HG02642 (cell line): ENCODE results near the gene RBM47.
"Not testable (repeated sequence)": the region's sequence is repeated elsewhere in the genome, so short reads cannot be mapped to it uniquely, and the experiment has no call there.

Experiments
- ATAC-seq: cut with Tn5 transposase; IDR thresholded peaks from one replicate; pipeline ENCODE4 v1.9.1; 2021; ENCODE audit warnings: mild to moderate bottlenecking; ENCODE audit not compliant: unreplicated experiment, poor library complexity

Gene RBM47

DNA sequence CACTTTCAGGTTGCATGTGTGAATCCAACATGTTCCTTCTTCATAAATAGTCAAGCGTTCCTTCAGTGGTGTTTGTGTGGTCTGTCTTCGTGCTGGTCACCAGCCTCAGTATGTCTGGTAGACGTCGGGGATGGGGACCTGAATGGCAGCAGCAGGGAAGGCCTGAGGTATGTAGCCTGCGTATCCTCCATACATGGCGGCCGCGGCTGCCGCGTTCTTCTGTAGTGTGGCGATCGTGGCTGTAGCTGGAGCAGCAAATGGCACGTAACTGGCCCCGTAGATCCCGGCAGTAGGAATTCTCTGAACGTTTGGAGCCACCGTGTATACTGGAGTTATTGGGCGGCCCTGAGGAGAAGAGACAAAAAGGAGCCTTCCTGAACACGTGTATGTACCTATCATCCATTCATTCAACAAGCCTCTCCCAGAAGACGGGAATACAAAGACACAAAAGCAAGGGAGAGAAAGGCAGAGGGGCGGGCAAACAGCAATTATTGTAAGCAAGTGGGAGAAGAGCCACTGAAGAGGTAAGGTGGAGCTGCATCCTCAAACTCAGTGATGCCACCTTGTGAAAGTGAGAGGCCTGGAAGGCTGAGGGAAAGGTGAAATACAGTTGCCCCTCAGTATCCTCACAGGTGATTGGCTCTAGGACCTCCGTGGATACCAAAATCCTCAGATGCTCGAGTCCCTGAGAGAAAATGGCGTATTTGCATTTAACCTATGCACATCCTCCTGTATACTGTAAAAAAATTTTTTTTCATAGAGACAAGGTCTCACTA is 203.7 kb downstream of the RBM47 start:
- no peak for ATAC-seq

DNA sequence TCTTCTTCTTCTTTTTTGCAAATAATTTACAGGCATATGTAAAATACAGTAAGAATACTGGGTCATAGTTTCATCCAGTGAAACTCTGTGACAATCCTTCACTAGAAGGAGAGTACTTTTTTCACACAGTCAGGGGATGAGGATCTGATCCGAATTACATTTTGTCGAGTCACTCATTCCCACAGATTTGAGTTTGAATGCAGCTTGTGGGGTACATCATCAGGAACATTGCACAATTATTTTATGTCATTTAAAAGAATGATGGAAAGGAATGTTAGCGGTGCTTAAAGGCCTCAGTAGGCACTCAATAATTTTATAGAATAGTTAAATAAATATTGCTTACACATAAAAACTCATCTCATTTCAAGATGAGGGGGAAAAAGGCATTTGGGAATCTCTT is 205.9 kb downstream of the RBM47 start:
- no peak for ATAC-seq

DNA sequence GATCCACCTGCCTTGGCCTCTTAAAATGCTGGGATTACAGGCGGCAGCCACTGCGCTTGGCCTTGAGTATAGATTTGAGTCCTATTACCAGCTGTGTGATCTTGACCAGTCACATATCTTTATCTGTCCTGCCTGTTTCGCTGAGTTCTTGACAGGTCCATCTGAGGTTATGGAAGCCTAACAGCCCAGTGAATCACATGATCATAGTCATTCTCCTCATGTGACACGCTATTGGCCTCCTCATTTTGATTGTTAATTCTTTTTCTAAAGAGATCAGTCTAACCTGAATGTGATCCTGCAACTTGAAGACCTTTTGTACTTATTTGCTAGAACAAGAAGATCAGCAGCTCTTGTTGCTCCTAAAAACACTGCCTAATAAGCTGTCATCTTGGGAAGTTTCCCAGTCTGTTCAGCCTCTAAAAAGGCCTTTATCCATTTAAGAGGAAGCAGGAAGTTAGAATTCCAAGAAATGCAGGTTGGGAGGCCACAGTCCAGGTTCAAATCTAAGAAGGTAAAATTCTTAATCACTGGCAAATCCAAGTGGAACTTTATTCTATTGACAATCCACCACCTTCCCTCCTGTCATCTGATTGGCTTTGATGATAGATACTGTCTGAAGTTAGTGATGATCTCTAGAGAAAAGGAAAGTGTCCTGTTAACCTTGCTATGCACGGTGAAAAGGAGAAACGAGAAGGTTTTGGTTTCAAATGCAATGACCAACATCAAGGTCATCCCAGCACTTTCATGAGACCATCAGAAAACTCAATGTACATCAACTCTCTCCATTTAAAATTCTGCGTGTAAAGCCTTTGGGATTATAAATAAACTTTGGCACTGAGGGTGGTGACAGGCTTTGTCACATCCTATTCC is 207.6 kb downstream of the RBM47 start:
- ATAC-seq, result no peak

DNA sequence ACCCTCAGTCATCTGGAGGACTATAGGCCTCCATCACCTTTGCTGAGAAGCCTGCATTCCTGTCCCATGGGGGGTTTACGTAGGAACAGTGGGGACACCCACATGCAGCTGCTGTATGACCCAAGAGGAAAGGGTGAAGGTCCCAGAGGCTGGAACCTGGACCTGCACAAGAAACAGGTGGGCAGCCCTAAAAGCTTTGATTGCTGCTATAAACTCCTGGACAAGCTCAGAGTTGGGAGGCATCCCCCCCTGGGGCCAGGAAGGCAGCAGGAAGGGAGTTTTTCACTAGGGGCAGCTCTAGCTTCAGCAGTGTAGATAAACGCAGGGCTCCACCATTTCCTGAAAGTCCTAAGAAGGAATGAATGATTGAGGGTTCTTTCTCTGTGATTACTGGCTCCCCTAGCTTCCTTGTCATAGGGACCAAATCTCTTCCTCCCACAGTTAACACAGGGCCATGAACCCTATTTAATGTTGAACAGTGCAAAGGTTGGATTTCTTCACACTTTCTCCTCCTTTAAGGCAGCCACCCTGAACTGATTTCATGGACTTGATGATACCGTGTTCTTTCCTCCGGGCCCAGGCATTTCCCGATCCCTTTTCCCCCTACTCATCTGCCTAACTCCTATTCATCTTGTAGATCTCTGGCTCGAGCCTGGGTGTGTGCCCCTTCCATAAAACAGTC is 210.3 kb downstream of the RBM47 start:
- no peak for ATAC-seq

DNA sequence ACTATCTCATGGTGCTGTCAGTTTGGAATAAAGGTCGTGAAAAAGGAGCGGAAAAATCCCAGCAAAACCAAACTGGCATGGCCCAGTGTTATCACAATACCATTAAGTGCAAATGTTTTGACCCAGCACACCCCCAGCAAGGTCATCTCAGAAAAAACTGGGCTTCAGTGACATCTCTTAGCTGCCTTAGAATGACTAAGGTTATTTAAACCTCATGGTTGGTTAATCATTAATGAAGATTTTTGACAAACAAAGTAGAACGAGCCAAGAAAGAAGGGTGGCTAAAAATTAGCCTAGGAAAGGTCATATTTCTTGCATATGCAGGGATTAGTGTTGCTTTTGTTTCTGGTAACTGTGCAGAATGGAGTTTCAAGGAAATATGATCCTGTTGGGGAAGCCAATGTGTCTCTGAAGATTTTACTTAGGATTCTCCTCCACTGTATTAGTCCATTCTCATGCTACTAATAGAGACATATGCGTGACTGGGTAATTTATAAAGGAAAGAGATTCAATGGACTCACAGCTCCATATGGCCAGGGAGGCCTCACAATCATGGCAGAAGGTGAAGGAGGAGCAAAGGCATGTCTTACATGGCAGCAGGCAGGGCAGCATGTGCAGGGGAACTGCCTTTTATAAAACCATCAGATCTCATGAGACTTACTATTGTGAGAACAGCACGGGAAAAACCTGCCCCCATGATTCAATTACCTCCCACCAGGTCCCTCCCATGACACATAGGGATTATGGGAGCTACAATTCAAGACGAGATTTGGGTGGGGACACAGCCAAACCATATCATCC is 211.0 kb downstream of the RBM47 start:
- ATAC-seq, result no peak

DNA sequence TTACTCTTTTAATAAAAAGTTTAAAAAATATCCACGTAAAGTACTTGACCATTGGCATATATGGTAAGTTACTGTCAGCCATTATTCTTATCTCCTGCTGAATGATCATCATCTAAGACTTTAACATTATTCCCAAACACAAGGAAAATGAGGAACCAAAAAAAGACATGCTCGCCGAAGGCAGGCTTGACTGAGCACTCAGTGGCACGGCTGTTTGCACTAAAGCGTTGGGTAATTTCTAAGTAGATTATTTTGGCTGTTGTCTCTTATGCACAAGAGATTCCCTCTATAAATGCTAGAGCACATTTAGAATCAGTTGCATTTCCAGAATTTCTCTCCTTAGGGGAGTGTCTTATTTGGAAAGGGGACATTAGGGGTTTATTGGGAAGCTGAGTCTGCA is 211.7 kb downstream of the RBM47 start:
- no peak for ATAC-seq

DNA sequence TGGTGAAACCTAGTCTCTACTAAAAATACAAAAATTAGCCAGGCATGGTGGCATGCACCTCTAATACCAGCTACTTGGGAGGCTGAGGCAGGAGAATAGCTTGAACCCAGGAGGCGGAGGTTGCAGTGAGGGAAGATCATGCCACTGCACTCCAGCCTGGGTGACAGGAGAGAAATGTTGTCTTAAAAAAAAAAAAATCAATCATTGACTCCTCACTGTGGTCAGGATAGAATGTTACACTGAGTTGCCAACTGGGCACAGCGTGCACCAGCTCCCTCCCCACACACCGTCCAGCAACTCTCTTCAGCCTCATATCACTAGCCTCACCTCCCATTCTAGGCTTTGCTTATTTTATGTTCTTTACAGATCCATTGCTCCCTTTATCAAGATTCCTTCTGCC is 215.0 kb downstream of the RBM47 start:
- no peak for ATAC-seq

DNA sequence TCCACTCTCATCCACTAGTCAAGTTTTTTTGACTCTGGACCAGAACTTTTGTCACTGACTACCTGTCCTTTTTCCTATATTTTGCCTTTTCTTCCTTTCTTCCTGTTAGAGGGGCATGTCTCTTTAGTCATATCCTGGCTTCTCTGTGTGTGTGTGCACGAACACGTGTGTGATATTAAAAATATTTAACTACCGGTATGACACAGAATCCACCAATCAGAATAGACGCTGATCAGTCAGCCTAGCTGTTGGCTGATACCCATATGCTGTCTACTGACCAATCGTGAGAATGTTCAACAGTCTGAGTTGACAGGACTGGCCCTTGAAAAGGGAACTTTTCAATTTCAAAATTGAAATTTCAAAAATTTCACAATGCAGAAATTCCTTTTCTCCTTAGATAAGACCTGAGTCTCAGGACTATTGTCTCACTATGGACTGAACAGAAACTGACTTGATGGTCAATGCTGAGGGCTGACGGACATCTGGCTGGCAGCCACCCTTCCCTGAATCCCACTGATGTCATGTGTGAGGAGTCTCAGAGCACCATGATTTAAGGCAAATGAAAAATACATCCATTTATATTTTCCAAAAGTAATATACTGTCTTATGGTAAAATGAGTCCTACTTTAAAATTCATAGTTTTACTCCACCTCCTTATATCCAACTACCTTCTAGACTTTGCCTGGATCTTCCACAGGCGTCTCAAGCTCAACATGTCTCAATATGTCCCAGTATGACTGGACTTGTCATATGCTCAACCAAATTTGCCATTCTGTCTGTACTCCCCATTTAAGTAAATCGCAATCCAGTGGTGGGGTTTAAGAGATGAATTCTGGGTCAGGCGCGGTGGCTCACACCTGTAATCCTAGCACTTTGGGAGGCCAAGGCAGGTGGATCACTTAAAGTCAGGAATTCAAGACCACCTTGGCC is 216.5 kb downstream of the RBM47 start:
- no peak for ATAC-seq

DNA sequence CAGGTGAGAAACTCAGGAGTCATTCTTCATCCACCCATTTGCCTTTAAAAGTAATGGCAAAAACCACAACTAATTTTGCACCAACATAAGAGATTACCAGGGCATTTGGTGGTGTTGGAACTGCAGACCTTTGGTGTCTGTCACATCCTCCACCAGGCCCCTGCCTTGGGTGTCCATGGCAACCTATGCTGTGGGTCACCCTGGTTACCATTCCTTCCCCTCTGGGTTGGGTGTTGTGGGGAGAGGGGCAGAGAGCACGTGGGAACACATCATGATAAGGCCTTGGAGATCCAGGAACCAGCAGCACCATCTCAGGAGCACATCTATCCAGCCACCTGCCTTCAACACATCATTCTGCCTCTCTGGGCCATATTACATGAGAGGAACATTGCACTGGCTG is 217.3 kb downstream of the RBM47 start:
- ATAC-seq, result no peak

DNA sequence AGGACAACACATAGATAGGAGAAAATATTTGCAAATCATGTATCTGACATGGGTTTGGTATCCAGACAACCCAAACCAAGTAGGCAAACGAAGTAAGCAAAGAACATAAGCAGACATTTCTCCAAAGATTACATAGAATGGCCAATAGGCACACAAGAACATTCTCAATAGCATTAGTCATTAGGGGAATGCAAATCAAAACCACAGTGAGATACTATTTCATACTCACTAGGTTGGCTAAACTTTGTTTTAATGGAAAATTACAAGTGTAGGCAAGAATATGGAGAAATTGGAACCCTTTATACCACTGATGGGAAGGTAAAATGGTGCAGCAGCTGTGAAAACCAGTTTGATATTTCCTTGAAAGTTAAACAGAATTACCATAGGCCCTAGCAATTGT is 219.8 kb downstream of the RBM47 start:
- no peak for ATAC-seq

GRCh38 chr4:40407468-40407867 is 222.2 kb downstream of the RBM47 start:
- ATAC-seq, result not testable (repeated sequence)

DNA sequence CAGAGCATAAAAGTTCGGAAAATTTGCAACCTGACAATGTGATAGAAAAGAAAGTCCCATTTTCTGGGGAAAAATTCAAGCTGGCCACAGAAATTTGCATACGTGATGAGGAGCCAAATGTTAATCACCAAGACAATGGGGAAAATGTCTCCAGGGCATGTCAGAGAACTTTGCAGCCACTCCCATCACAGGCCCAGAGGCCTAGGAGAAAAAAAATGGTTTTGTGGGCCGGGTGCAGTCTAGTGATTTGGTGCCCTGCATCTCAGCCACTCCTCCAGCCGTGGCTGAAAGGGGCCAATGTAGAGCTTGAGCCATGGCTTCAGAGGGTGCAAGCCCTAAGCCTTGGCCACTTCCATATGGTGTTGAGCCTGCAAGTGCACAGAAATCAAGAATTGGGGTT is 223.3 kb downstream of the RBM47 start:
- ATAC-seq, result no peak

DNA sequence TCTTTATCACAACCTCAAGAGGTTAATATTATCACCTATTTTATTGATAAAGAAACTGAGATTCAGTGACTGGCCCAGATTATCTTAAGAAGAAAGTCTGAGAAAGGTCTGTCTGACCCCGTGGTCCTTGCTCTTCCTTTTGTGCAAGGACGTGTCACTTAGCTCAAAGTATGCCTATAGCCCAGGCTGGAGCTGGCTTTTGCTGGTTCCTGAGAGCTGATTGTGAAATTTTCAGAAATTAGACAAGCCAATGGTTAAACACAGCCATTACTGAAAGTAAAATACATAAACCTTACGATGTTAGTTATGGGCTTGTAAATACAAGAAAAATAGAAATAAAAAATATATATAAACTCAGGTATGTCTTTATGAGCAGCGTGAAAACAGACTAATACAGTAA is 224.5 kb downstream of the RBM47 start:
- ATAC-seq, result no peak

- no peak for ATAC-seq
Observed at GRCh38 chr4:40403081-40403480, 226.6 kb downstream of the RBM47 start.

DNA sequence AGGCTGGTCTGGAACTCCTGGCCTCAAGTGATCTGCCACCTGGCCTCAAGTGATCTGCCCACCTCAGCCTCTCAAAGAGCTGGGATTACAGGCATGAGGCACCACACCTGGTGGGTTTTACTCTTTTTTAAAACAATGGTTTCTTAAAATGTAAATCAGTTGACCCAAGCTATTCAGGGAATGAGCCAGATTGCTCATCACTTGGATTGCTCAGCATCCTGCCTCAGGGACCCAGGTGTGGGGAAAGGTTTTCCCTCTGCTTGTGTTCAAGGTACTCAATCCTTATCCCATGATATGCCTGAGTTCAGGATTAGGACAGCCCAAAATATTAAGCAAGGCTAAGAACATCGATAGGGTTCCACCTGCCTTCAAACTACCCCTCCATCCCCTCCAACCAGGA is 227.1 kb downstream of the RBM47 start:
- ATAC-seq, result no peak

DNA sequence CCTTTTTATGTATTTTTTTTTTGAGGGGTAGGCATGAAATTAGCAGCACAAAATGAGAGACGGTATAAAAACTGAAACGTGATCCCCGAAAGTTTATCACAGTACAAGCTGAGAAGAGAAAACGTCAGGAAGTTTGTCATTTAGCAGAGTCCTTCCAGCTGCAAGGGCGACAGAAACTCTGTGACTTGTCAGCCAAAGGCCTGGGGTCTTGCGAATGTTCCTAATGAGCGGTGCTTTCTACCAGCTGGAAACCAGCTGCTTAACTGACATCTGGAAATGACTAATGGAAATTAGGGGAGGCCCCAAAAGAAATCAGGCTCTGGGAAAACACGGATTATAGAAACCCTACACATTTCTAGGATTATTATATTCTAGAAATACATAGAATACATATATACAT is 228.0 kb downstream of the RBM47 start:
- ATAC-seq, result no peak

DNA sequence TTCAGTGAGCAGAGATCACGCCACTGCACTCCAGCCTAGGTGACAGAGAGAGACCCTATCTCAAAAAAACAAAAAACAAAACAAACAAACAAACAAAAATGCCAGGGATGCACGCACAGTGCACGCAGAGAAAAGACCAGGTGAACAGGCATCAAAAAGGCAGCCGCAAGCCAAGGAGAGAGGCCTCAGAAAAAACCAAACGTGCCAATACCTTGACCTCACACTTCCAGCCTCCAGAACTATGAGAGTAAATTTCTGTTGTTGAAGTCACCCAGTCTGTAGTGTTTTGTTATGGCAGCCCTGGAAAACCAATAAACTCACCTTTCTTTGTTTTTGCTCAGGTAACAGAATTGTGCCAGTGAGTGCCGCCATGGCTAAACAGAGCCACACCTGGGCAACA is 228.6 kb downstream of the RBM47 start:
- no peak for ATAC-seq

- no peak for ATAC-seq
Observed at GRCh38 chr4:40399578-40399977, 230.1 kb downstream of the RBM47 start.
